ENCODE data around the gene GOLM1.

DNA sequence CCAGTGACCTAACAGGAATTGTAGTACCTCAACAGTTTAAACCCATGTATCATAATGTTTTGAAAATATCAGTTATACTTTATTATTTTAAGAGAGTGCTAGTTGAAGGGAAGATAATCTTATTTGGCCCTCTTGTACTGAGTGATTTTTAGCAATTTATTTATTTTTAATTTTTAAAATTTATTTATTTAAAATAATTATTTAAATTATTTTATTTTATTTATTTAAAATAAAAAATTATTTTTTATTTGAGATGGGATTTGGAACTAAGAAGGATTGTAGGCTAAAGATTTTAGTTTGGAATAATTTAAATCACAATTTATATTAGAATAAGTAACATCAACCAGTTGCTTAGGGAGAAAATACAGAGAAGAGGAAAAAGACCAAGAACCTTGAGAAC, 104.3 kb downstream of the GOLM1 start:
- no peak for TF ChIP-seq POLR2A (IDR thresholded peaks at IDR 0.05)
- TF ChIP-seq, protein P1, sequence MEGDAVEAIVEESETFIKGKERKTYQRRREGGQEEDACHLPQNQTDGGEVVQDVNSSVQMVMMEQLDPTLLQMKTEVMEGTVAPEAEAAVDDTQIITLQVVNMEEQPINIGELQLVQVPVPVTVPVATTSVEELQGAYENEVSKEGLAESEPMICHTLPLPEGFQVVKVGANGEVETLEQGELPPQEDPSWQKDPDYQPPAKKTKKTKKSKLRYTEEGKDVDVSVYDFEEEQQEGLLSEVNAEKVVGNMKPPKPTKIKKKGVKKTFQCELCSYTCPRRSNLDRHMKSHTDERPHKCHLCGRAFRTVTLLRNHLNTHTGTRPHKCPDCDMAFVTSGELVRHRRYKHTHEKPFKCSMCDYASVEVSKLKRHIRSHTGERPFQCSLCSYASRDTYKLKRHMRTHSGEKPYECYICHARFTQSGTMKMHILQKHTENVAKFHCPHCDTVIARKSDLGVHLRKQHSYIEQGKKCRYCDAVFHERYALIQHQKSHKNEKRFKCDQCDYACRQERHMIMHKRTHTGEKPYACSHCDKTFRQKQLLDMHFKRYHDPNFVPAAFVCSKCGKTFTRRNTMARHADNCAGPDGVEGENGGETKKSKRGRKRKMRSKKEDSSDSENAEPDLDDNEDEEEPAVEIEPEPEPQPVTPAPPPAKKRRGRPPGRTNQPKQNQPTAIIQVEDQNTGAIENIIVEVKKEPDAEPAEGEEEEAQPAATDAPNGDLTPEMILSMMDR (IDR thresholded peaks at IDR 0.05 in 8 of 11, conservative IDR thresholded peaks at IDR 0.05 in 3 of 11): no peak

Data from spleen (tissue), 7 donors.